GM12864 (cell line): ENCODE measurements around the gene NID1.

Experiments
- DNase-seq: peaks from one replicate; pipeline ENCODE4 v3.0.0-alpha.2; 2011; ENCODE audit warnings: low read depth
- H3K4me3 ChIP-seq: 2 replicates; pipeline ENCODE4 v1.5.1; 2011; ENCODE audit warnings: mild to moderate bottlenecking, low read depth, low read length, control low read depth
- CTCF ChIP-seq: IDR thresholded peaks from 2 replicates; pipeline ENCODE4 v1.5.1; 2011; ENCODE audit warnings: low read depth, mild to moderate bottlenecking, moderate library complexity, low read length, control low read depth, inconsistent platforms; ENCODE audit errors: missing control alignments

NID1 gene

GRCh38 chr1:236038034-236038433 is 26.9 kb downstream of the NID1 start:
- TF ChIP-seq CTCF, result no peak
- DNase-seq, result no peak
- no peak overlapping the region for H3K4me3 ChIP-seq

GRCh38 chr1:236035681-236036101 is 29.2 kb downstream of the NID1 start:
- no peak for TF ChIP-seq CTCF
- DNase-seq, result no peak
- H3K4me3 ChIP-seq, result no peak overlapping the region

- DNase-seq, result no peak
- no peak for TF ChIP-seq CTCF
- no peak overlapping the region for H3K4me3 ChIP-seq
Observed at GRCh38 chr1:236033336-236033735, 31.6 kb downstream of the NID1 start.

- no peak for TF ChIP-seq CTCF
- no peak for DNase-seq
- H3K4me3 ChIP-seq, result no peak overlapping the region
Observed at GRCh38 chr1:236030534-236030933, 34.4 kb downstream of the NID1 start.

- no peak for DNase-seq
- no peak overlapping the region for H3K4me3 ChIP-seq
- no peak for TF ChIP-seq CTCF
Observed at GRCh38 chr1:236029428-236029940, 35.4 kb downstream of the NID1 start.

- TF ChIP-seq CTCF, result no peak
- no peak overlapping the region for H3K4me3 ChIP-seq
- DNase-seq, result no peak
Observed at GRCh38 chr1:236027104-236027503, 37.8 kb downstream of the NID1 start.

- H3K4me3 ChIP-seq, result no peak overlapping the region
- DNase-seq, result no peak
- no peak for TF ChIP-seq CTCF
Observed at GRCh38 chr1:236025836-236026235, 39.1 kb downstream of the NID1 start.
